GM12878 (cell line): ENCODE measurements around the gene ASIC5. TPM values are rescaled to one million over a fixed set of nuclear protein-coding genes. Genes with fewer than 3 reads are reported as not detected.

Experiments used
- ATAC-seq: fragments of 200-7000 bp; cut with Tn5 transposase; 3 replicates; pipeline ENCODE4 v1.9.1; 2020; ENCODE audit warnings: mild to moderate bottlenecking, moderate library complexity
- BruUV-seq: library from RNA; stranded (reverse); fragments of 400-500 nt; replicated peaks from 2 replicates; lab custom pipeline; 2021; lab: Mats Ljungman, UMichigan
- CTCF ChIA-PET: fragments of 300-600 bp; sonication (Branson Sonifier 250); formaldehyde crosslinking; extraction: SDS; loops from one replicate; lab custom pipeline; 2021; ENCODE audit warnings: inconsistent platforms; lab: Yijun Ruan, JAX
- POLR2A ChIA-PET: fragments of 350-600 bp; formaldehyde crosslinking; extraction: SDS; loops from one replicate; lab custom pipeline; 2021; ENCODE audit warnings: inconsistent platforms; lab: Charles Lee
- RAD21 ChIA-PET: fragments of 300-600 bp; sonication (Branson Sonifier 250); formaldehyde crosslinking; loops from one replicate; lab custom pipeline; 2023; ENCODE audit warnings: antibody characterized with exemption; ENCODE audit not compliant: unreplicated experiment; lab: Charles Lee
- SMC1A ChIA-PET: fragments of 300-600 bp; sonication (Branson Sonifier 250); formaldehyde crosslinking; loops from one replicate; lab custom pipeline; 2023; ENCODE audit not compliant: unreplicated experiment, uncharacterized antibody; lab: Charles Lee
- DNase-seq: peaks from one replicate; pipeline ENCODE4 v3.0.0-alpha.2; 2011; ENCODE audit warnings: low read depth, low spot score
- FAIRE-seq: peaks from 3 replicates; lab custom pipeline; 2011; peaks lifted over from hg19 to GRCh38; lab: Jason Lieb, UNC
- H2AFZ ChIP-seq: 2 replicates; pipeline ENCODE4 v1.6.0; 2011; ENCODE audit warnings: low read depth, low read length, control low read depth; ENCODE audit not compliant: control insufficient read depth
- H3K27ac ChIP-seq: 2 replicates; pipeline ENCODE4 v1.5.1; 2011; ENCODE audit warnings: control low read depth; ENCODE audit not compliant: control insufficient read depth, insufficient read depth
- H3K27me3 ChIP-seq, 2 experiments: replicated peaks in 1 of 2; 2 replicates each; pipeline versions ENCODE4 v1.6.0 to v1.6.1; 2011; ENCODE audit warnings: low read length in 1 of 2; ENCODE audit not compliant: control insufficient read depth in 2 of 2, insufficient read depth in 2 of 2
- H3K36me3 ChIP-seq, 2 experiments: 2 replicates each; pipeline ENCODE4 v1.5.1; 2011; ENCODE audit warnings: low read length in 1 of 2; ENCODE audit not compliant: control insufficient read depth in 2 of 2, insufficient read depth in 2 of 2
- H3K4me1 ChIP-seq: 2 replicates; pipeline ENCODE4 v1.6.1; 2011; ENCODE audit warnings: mild to moderate bottlenecking, low read length, moderate library complexity, mixed read lengths; ENCODE audit not compliant: control insufficient read depth, insufficient read depth
- H3K4me2 ChIP-seq: 2 replicates; pipeline ENCODE4 v1.6.0; 2011; ENCODE audit warnings: control low read depth; ENCODE audit not compliant: control insufficient read depth, insufficient read depth
- H3K4me3 ChIP-seq: fragments of 200-600 bp; sonication (generic); 2 replicates; pipeline ENCODE4 v1.5.1; 2016
- H3K79me2 ChIP-seq: 2 replicates; pipeline ENCODE4 v1.6.0; 2011; ENCODE audit warnings: low read length; ENCODE audit not compliant: control insufficient read depth, insufficient read depth
- H3K9ac ChIP-seq: 2 replicates; pipeline ENCODE4 v1.8.0; 2011; ENCODE audit warnings: low read length, control low read depth, mixed read lengths; ENCODE audit not compliant: control insufficient read depth, insufficient read depth
- H3K9me3 ChIP-seq: replicated peaks from 3 replicates; pipeline ENCODE4 v1.5.1; 2011; ENCODE audit warnings: mild to moderate bottlenecking, low read length; ENCODE audit not compliant: control insufficient read depth, insufficient read depth
- H4K20me1 ChIP-seq: 2 replicates; pipeline ENCODE4 v1.6.0; 2011; ENCODE audit not compliant: control insufficient read depth, insufficient read depth
- BCL11A ChIP-seq: IDR thresholded peaks from 2 replicates; pipeline ENCODE4 v1.6.1; 2011; ENCODE audit warnings: low read depth, low read length
- CEBPZ ChIP-seq: fragments of 150-350 bp; IDR thresholded peaks from 2 replicates; pipeline ENCODE4 v1.6.1; 2016; ENCODE audit warnings: low read depth, low read length
- CREB1 ChIP-seq: IDR thresholded peaks from 2 replicates; pipeline ENCODE4 v1.6.1; 2012; ENCODE audit warnings: low read depth, mild to moderate bottlenecking, inconsistent platforms
- CREM ChIP-seq: IDR thresholded peaks from 2 replicates; pipeline ENCODE4 v1.6.1; 2014; ENCODE audit warnings: antibody characterized with exemption, low read depth
- POLR2AphosphoS2 ChIP-seq: IDR thresholded peaks from 2 replicates; pipeline ENCODE4 v1.6.1; 2011; ENCODE audit warnings: low read depth, mild to moderate bottlenecking, low read length, improper control_type of control experiment, moderate library complexity
- RAD21 ChIP-seq: IDR thresholded peaks from 2 replicates; pipeline ENCODE4 v1.6.1; 2011; ENCODE audit warnings: mild to moderate bottlenecking, low read depth, low read length, moderate library complexity; ENCODE audit not compliant: insufficient read depth
- RAD51 ChIP-seq: fragments of 450-650 bp; IDR thresholded peaks from 2 replicates; pipeline ENCODE4 v1.6.1; 2016; ENCODE audit warnings: moderate library complexity, mild to moderate bottlenecking, inconsistent platforms
- ZNF592 ChIP-seq: fragments of 450-650 bp; IDR thresholded peaks from 2 replicates; pipeline ENCODE4 v1.6.1; 2017; ENCODE audit warnings: mild to moderate bottlenecking, moderate library complexity
- WGBS: methylation state at CpG from one replicate; pipeline ENCODE4 v1.1.6; 2016; ENCODE audit warnings: low lambda C conversion rate; ENCODE audit not compliant: insufficient replicate concordance, insufficient coverage; ENCODE audit errors: missing lambda C conversion rate; 5-methylcytosine and 5-hydroxymethylcytosine counted together
- in situ Hi-C: fragments of 300-500 bp; cut with MboI; formaldehyde crosslinking; loops from 9 replicates; pipeline ENCODE4 v1.14.3; 2018; ENCODE audit warnings: mixed read lengths
- intact Hi-C: fragments of 100-400 bp; cut with micrococcal nuclease; formaldehyde crosslinking; loops from one replicate; pipeline ENCODE4 v1.14.2; 2022; ENCODE audit not compliant: unreplicated experiment
- polyA plus RNA-seq, 11 experiments: library from polyadenylated mRNA; depleted of rRNA in 4 of 11; unstranded in 6 of 11; stranded (reverse) in 5 of 11; fragments of >200 nt; fragmentation: Nextera tagmentation in 4 of 11; fragmentation: Illumina TruSeq in 1 of 11; extraction: Ambion mirVana in 4 of 11; extraction: Trizol in 1 of 11; gene quantifications; 1 replicate in 1 of 11; 2 replicates in 10 of 11; pipeline versions ENCODE4 v1.2.1 to v1.2.3, GENCODE V29; 2011 to 2016; ENCODE audit warnings: inconsistent platforms in 2 of 11, missing spikeins in 2 of 11, low read depth in 1 of 11
- total RNA-seq, 4 experiments: library from RNA; depleted of rRNA in 3 of 4; stranded (reverse); fragments of >200 nt in 3 of 4; fragmentation: Illumina TruSeq in 1 of 4; extraction: Trizol in 1 of 4; gene quantifications; 2 replicates each; pipeline versions ENCODE4 v1.2.1 to v1.2.3, GENCODE V29; 2013 to 2021
- TF ChIP-seq, protein P1 (sequence below): IDR thresholded peaks from 2 replicates; pipeline ENCODE4 v1.6.1; 2012; ENCODE audit warnings: low read length, inconsistent platforms
- TF ChIP-seq, protein P2 (sequence below): fragments of 450-650 bp; IDR thresholded peaks from 2 replicates; pipeline ENCODE4 v1.6.1; 2017; ENCODE audit warnings: mild to moderate bottlenecking, moderate library complexity

Gene ASIC5
- total and polyA plus RNA-seq, 10 of the 15 experiments (the other 5 are each of a cell fraction or from before 2014, with no cell fraction given), result not detected

GRCh38 chr4:155809835-155810234, 56.2 kb downstream of the ASIC5 start:
- FAIRE-seq, result peak; percentile 89
- TF ChIP-seq RAD51 (no peak), RAD21 (peak; percentile 81), POLR2AphosphoS2 (no peak), ZNF592 (0 out of 2 replicates have a peak, but pooled peaks have one; percentile 52), CREM (peak; percentile 27; the same call in 1 of the 2 replicates), CEBPZ (no peak), CREB1 (peak; percentile 54), BCL11A (no peak)
- TF ChIP-seq, protein P1, sequence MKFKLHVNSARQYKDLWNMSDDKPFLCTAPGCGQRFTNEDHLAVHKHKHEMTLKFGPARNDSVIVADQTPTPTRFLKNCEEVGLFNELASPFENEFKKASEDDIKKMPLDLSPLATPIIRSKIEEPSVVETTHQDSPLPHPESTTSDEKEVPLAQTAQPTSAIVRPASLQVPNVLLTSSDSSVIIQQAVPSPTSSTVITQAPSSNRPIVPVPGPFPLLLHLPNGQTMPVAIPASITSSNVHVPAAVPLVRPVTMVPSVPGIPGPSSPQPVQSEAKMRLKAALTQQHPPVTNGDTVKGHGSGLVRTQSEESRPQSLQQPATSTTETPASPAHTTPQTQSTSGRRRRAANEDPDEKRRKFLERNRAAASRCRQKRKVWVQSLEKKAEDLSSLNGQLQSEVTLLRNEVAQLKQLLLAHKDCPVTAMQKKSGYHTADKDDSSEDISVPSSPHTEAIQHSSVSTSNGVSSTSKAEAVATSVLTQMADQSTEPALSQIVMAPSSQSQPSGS, result peak; percentile 28; the same call in 1 of the 2 replicates
- TF ChIP-seq, protein P2, sequence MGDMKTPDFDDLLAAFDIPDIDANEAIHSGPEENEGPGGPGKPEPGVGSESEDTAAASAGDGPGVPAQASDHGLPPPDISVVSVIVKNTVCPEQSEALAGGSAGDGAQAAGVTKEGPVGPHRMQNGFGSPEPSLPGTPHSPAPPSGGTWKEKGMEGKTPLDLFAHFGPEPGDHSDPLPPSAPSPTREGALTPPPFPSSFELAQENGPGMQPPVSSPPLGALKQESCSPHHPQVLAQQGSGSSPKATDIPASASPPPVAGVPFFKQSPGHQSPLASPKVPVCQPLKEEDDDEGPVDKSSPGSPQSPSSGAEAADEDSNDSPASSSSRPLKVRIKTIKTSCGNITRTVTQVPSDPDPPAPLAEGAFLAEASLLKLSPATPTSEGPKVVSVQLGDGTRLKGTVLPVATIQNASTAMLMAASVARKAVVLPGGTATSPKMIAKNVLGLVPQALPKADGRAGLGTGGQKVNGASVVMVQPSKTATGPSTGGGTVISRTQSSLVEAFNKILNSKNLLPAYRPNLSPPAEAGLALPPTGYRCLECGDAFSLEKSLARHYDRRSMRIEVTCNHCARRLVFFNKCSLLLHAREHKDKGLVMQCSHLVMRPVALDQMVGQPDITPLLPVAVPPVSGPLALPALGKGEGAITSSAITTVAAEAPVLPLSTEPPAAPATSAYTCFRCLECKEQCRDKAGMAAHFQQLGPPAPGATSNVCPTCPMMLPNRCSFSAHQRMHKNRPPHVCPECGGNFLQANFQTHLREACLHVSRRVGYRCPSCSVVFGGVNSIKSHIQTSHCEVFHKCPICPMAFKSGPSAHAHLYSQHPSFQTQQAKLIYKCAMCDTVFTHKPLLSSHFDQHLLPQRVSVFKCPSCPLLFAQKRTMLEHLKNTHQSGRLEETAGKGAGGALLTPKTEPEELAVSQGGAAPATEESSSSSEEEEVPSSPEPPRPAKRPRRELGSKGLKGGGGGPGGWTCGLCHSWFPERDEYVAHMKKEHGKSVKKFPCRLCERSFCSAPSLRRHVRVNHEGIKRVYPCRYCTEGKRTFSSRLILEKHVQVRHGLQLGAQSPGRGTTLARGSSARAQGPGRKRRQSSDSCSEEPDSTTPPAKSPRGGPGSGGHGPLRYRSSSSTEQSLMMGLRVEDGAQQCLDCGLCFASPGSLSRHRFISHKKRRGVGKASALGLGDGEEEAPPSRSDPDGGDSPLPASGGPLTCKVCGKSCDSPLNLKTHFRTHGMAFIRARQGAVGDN, result peak; percentile 63

More at GRCh38 chr4:155809835-155810234, 56.2 kb downstream of the ASIC5 start:
- WGBS, result 35% methylated on average over 1 of the region's 1 CpG
- SMC1A ChIA-PET, result interaction anchor here (0.6 to 4.2 kb wide), 16 partner anchors 8 to 367 kb away, joined by 3 to 110 read pairs (median 4); partner anchors contain the start of gene CTSO
- Histone ChIP-seq H3K36me3 (no peaks in the 10 kb centered on the region), H3K27ac (no peak overlapping the region), H3K4me3 (no peak overlapping the region), H3K4me2 (no peak overlapping the region), H3K4me1 (no peaks in the 10 kb centered on the region), H4K20me1 (no peaks in the 10 kb centered on the region), H3K9me3 (no peaks in the 10 kb centered on the region), H3K79me2 (no peaks in the 10 kb centered on the region), H3K9ac (no peak overlapping the region), H2AFZ (peak overlapping the region; percentile 69), H3K27me3 (no peaks in the 10 kb centered on the region)
- RAD21 ChIA-PET, result interaction anchor here (0.6 to 6.4 kb wide), 13 partner anchors 21 to 433 kb away, joined by 3 to 113 read pairs (median 3); partner anchors contain the start of genes CTSO, GUCY1A1 and MAP9
- POLR2A ChIA-PET, result interaction anchor here (3.3 kb wide), 1 partner anchor 144 kb away, joined by 21 read pairs; the partner anchor contains the start of gene CTSO
- in situ Hi-C loops, result loop anchor here (5.0 to 25.0 kb wide), 2 partner anchors 142 to 1152 kb away; partner anchors contain the start of genes CTSO and PDGFC
- peak; percentile 55 for DNase-seq
- ATAC-seq, result peak; percentile 99
- intact Hi-C loops, result loop anchor here (1.0 to 5.0 kb wide), 2 partner anchors 77 to 143 kb away; partner anchors contain the start of gene CTSO
- no TSS peak for BruUV-seq
- CTCF ChIA-PET, result interaction anchor here (0.6 to 6.4 kb wide), 20 partner anchors 9 to 370 kb away, joined by 3 to 186 read pairs (median 4); partner anchors contain the start of gene CTSO
